ENCODE results near the gene HNRNPR.
"Not testable (repeated sequence)": the region's sequence is repeated elsewhere in the genome, so short reads cannot be mapped to it uniquely, and the experiment has no call there.

Gene HNRNPR

GRCh38 chr1:23344111-23344986, at the start of gene HNRNPR:
HNRNPR (minus strand) TSS chr1:23344284; CDS start chr1:23341008, 3,276 bp downstream.
- peak; percentile 88 to 100 for DNase-seq

GRCh38 chr1:23393706-23394105, 49.6 kb upstream of the HNRNPR start:
- DNase-seq = no peak

GRCh38 chr1:23392125-23392855, 48.2 kb upstream of the HNRNPR start:
- DNase-seq = no peak

GRCh38 chr1:23389837-23390321, 45.8 kb upstream of the HNRNPR start:
- no peak for DNase-seq

GRCh38 chr1:23387494-23387893, 43.4 kb upstream of the HNRNPR start:
- no peak for DNase-seq

- DNase-seq = no peak
Measured at GRCh38 chr1:23385119-23385621, 41.1 kb upstream of the HNRNPR start.

- DNase-seq = no peak
Measured at GRCh38 chr1:23384312-23385058, 40.4 kb upstream of the HNRNPR start.

- no peak for DNase-seq
Measured at GRCh38 chr1:23383577-23384311, 39.7 kb upstream of the HNRNPR start.

GRCh38 chr1:23381233-23381885, 37.3 kb upstream of the HNRNPR start:
- DNase-seq = no peak

- DNase-seq = no peak
Measured at GRCh38 chr1:23380719-23381118, 36.6 kb upstream of the HNRNPR start.

GRCh38 chr1:23380236-23380635, 36.2 kb upstream of the HNRNPR start:
- not testable (repeated sequence) for DNase-seq

GRCh38 chr1:23376890-23377811, 33.1 kb upstream of the HNRNPR start:
- no peak for DNase-seq

GRCh38 chr1:23374079-23374735, 30.1 kb upstream of the HNRNPR start:
- DNase-seq = not testable (repeated sequence)

- DNase-seq = no peak
Measured at GRCh38 chr1:23371987-23372880, 28.1 kb upstream of the HNRNPR start.

- DNase-seq = no peak
Measured at GRCh38 chr1:23370709-23371584, 26.9 kb upstream of the HNRNPR start.

- DNase-seq = no peak
Measured at GRCh38 chr1:23370330-23370708, 26.2 kb upstream of the HNRNPR start.

- DNase-seq = peak in 1 of 2 donors; percentile 50
Measured at GRCh38 chr1:23369335-23370013, 25.4 kb upstream of the HNRNPR start, which contains the start of gene ZNF436. ZNF436 (minus strand) TSS chr1:23369836; CDS start chr1:23368005, 1,831 bp downstream.

All from bone marrow (tissue), 2 donors.